ENCODE results near the gene SYNGAP1. TPM values are rescaled to one million over a fixed set of nuclear protein-coding genes. Genes with fewer than 3 reads are reported as not detected.
A peak's percentile ranks its signal among the peaks of the same experiment; 100 is the strongest.

The SYNGAP1 gene
- total and polyA plus RNA-seq, 9 of the 15 experiments (the other 6 are each of a cell fraction or from before 2014, with no cell fraction given) = 0.01 to 22.8 (median 3.2) TPM

GRCh38 chr6:33420491-33421343, 852 bp downstream of the SYNGAP1 start (continued):
- TF ChIP-seq RNF219 (CRISPR knock-in tag; IDR thresholded peaks at IDR 0.05) (no peak), CC2D1A (IDR thresholded peaks at IDR 0.05) (0 out of 2 replicates have a peak, but pooled peaks have one; percentile 14), ZNF280A (IDR thresholded peaks at IDR 0.05; ENCODE audit: low read depth, partially characterized antibody) (no peak), ATF3 (IDR thresholded peaks at IDR 0.05) (no peak), ATF3 (CRISPR knock-in tag; conservative IDR thresholded peaks at IDR 0.05) (no peak), RCOR1 (IDR thresholded peaks at IDR 0.05; ENCODE audit: borderline replicate concordance in 1 of 2, low read depth in 2 of 2, low read length in 2 of 2) (no peak; a peak in 1 of 4 replicates), NCOA2 (IDR thresholded peaks at IDR 0.05; ENCODE audit: partially characterized antibody in 2 of 2) (no peak), ZNF133 (CRISPR knock-in tag; IDR thresholded peaks at IDR 0.05) (no peak), GABPB2 (CRISPR knock-in tag; conservative IDR thresholded peaks at IDR 0.05) (no peak), ZNF695 (CRISPR knock-in tag; IDR thresholded peaks at IDR 0.05) (no peak), STAT5B (CRISPR knock-in tag; IDR thresholded peaks at IDR 0.05) (no peak), DLX4 (CRISPR knock-in tag; IDR thresholded peaks at IDR 0.05) (no peak), CEBPB (tag; IDR thresholded peaks at IDR 0.05) (no peak), ZNF175 (CRISPR knock-in tag; IDR thresholded peaks at IDR 0.05; ENCODE audit: low read depth) (no peak), FOXO4 (CRISPR knock-in tag; IDR thresholded peaks at IDR 0.05) (no peak), CXXC5 (CRISPR knock-in tag; IDR thresholded peaks at IDR 0.05) (0 out of 2 replicates have a peak, but pooled peaks have one; percentile 13), ZNF146 (CRISPR knock-in tag; IDR thresholded peaks at IDR 0.05; ENCODE audit: unreplicated experiment) (no peak), CREB3 (tag; conservative IDR thresholded peaks at IDR 0.05; ENCODE audit: low read depth) (no peak), SIX5 (IDR thresholded peaks at IDR 0.05; ENCODE audit: borderline replicate concordance in 1 of 2, insufficient read depth in 1 of 2, low read depth in 1 of 2, low read length in 2 of 2) (peak in 1 of 2 experiments; percentile 34; a peak in 1 of 4 replicates)
